22Rv1 (cell line): ENCODE results near the gene ZMAT5.

ENCODE experiments used
- H3K27ac ChIP-seq: fragments of 450-650 bp; 2 replicates; pipeline ENCODE4 v1.5.1; 2017
- ZFX ChIP-seq: fragments of 450-650 bp; IDR thresholded peaks from 2 replicates; pipeline ENCODE4 v1.6.1; 2017; ENCODE audit warnings: antibody characterized with exemption, borderline replicate concordance
- TF ChIP-seq, protein P1 (sequence below): fragments of 450-650 bp; IDR thresholded peaks from 2 replicates; pipeline ENCODE4 v1.5.1; 2017; ENCODE audit warnings: mild to moderate bottlenecking

Gene ZMAT5

GRCh38 chr22:29788339-29789279 lies 21.8 kb upstream of the ZMAT5 start:
- no peak overlapping the region for H3K27ac ChIP-seq
- TF ChIP-seq, protein P1, sequence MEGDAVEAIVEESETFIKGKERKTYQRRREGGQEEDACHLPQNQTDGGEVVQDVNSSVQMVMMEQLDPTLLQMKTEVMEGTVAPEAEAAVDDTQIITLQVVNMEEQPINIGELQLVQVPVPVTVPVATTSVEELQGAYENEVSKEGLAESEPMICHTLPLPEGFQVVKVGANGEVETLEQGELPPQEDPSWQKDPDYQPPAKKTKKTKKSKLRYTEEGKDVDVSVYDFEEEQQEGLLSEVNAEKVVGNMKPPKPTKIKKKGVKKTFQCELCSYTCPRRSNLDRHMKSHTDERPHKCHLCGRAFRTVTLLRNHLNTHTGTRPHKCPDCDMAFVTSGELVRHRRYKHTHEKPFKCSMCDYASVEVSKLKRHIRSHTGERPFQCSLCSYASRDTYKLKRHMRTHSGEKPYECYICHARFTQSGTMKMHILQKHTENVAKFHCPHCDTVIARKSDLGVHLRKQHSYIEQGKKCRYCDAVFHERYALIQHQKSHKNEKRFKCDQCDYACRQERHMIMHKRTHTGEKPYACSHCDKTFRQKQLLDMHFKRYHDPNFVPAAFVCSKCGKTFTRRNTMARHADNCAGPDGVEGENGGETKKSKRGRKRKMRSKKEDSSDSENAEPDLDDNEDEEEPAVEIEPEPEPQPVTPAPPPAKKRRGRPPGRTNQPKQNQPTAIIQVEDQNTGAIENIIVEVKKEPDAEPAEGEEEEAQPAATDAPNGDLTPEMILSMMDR = no peak
- no peak for TF ChIP-seq ZFX

DNA sequence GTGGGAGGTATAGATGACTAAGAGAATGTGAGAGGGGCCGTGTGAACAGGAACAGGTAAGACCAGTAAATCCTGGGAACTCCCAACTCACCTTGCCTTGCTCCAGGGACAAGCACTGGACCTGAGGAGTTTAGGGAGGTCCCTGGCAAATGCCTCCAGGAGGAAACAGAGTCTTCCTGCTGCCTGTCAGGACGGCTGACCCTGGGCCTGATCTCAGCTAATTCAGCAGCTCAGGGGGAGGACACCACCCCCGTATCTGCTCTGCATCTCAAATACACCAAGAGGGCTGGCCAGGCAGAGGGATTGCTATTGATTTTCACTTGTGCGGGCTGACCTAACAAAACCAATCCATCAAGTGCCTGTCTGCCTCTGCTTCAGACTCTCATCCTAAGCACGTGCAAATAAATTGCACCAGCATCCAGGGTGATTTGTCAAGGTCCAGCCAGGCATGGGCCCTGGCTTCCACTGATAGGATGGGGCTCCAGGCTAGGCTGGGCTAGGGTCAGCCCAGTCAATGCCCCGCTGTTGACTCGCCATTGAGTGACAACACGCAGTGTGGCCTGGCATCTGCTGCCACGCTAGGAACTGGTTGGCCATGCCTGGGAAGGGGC lies 20.7 kb upstream of the ZMAT5 start:
- H3K27ac ChIP-seq = no peak overlapping the region
- no peak for TF ChIP-seq ZFX

- no peak overlapping the region for H3K27ac ChIP-seq
- TF ChIP-seq ZFX = no peak
Observed at GRCh38 chr22:29786031-29786430, 19.2 kb upstream of the ZMAT5 start.

- TF ChIP-seq, protein P1 = no peak
- no peak for TF ChIP-seq ZFX
- no peak overlapping the region for H3K27ac ChIP-seq
Observed at GRCh38 chr22:29784451-29785361, 17.9 kb upstream of the ZMAT5 start.

- TF ChIP-seq ZFX = no peak
- TF ChIP-seq, protein P1 = no peak
- H3K27ac ChIP-seq = no peak overlapping the region
Observed at GRCh38 chr22:29782061-29782845, 15.4 kb upstream of the ZMAT5 start.

DNA sequence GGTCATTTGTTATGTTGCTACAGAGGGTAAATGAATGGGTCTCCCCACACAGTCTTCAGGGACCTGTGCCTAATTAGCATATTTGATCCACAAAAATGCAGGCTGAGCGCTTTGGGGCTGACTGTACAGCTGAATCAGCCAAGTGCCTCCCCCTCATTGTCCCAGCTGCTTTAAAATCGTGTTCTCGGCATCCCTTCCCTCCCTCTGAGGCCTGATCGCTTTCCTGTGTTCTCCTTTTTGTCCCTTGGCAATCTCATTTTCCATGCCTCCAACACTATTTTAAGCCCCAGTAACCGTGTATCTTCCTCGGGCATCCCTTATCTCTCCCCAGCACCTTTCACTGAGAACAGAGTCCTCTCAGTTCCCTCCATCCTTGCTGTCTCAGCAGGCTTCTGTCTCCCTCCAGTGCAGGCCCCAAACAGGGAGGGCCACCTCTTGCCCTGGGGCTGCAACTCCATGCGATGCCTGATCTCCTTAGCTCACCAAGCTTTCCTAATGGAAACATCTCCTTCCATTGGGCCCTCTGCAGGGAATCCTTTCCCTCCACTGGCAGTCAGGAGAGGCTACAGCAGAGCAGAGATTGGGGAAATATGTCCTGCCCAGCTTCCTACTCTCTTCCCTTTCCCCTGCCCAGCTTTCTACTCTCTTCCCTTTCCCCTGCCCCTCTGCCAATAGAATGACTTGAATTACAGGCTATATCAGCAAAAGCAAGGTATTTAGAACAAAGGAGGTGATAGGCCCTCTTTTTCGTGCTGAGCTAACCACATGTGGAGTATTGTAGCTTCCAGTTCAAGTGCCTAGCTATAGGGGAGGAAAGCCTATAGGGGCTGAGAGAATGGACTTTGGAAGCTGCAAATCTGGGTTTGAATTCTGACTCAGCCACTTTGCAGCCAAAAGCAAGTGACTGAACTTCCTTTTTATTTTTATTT lies 14.2 kb upstream of the ZMAT5 start:
- H3K27ac ChIP-seq = no peak overlapping the region
- TF ChIP-seq, protein P1 = no peak
- no peak for TF ChIP-seq ZFX

- H3K27ac ChIP-seq = no peak overlapping the region
- TF ChIP-seq, protein P1 = no peak
- no peak for TF ChIP-seq ZFX
Observed at GRCh38 chr22:29780220-29780619, 13.4 kb upstream of the ZMAT5 start.
